HG02870 (cell line): Measurements from ENCODE around the gene KDM4B.
A peak's percentile ranks its signal among the peaks of the same experiment; 100 is the strongest.

ENCODE experiments used
- ATAC-seq: cut with Tn5 transposase; IDR thresholded peaks from one replicate; pipeline ENCODE4 v1.9.1; 2021; ENCODE audit warnings: mild to moderate bottlenecking, moderate library complexity; ENCODE audit not compliant: unreplicated experiment

The KDM4B gene

DNA sequence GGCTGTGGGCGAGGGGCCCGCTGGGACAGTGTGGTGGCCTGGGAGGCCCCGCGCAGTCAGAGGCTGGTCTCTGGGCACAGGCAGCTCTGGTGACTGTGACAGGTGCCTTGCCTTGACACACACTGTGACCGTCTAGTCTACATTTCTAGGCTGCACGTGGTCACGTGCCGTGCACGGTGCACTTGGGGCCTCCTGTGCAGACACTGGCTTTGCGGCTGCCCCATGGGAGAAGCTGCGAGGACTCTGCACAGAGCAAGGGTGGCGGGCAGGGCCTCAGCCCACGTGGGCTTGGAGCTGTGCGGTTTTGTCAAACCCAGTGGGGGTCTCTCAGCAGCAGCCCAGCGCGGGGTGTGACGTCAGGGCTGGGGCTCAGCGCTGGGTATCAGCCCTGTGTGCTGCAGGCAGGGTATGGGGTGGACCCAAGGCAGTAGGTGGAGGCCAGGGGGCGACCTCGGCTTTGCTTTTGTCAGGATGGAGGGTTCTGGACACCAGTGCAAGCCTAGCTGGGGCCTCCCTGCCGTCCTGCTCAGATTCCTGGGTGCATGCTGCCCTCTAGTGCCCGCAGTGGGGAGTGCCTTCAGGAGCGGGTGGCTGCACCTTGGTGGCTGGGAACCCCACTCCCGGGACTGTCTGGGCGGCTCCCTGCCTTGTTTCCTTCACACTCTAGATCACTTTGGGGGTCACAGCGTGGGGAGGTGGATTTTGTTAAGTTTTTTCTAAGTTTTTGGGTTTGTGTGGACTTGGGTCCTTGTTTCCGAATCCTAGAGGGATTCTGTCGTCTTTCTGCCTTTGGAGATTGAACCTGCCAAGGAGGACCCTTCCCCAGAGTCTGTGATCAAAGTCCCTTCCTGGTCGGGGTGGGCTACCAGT lies 62.6 kb downstream of the KDM4B start:
- peak; percentile 45 for ATAC-seq

DNA sequence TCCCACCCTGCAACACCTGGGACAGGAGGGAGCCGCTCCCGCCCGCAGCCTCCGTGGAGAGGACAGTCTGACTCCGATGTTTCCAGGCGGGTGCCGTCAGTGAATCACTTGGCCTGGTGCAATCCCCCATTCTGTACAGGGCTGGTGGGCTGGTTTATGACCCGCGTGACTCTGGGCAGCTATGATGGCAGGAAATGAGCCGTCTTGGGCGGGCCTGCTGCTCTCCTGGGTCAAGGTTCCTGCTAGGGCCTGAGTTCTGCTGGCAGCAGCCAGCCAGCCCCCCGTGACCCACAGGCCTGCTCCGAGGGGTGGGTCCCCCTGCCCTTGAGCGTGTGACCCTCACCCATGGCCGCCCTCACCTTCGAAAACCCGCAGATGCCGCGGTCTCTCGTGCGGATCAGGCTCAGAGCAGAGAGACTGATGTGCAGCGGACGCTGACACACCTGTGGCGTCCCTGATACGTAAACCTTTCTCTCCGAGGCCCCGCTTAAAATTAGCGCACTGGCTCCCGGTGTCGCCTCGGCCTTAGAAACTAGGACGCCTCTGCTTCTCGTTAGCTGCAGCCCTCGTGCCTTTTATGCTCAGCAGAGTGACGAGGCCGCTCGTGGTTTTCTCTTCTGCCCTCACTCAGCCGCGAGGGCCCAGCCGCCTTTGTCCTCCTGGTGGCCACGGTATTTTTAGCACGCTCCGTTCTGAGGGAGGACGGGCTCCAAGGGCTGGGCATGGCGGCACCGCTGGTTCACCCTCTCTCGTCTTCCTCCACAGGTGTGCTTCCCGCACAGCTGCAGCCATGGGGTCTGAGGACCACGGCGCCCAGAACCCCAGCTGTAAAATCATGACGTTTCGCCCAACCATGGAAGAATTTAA lies 63.4 kb downstream of the KDM4B start:
- ATAC-seq, result no peak

DNA sequence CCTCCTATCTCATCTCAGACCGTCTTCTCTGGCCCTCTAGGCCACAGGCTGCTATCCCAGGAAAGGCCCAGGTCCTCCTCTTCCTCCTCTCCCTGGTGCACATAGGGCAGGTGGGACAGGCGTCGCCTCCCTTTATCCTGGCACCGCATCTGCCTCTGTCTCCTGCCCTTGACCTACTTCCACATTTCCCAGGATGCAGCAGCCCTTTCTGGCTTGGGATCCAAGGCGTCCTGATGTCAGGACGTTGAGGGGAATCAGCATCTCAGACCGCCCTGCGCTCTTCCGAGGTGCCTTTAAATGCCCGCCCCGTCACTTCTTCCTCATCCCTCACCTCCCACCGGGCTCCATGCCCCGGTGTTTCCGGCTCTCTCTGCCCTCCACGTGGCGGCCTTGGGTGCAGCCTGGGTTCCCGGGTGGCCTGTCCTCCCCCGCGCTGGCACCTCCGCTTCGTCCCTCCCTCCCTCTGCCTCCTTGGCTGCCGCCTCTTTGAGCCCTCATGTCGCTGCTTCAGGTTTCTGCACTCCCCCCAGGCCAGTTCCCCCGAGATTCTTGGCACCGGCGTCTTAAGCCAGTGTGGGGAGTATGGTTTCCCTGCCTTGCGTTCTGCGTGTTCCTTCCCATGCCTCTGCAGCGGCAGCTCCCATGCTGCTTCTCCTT lies 66.3 kb downstream of the KDM4B start:
- ATAC-seq, result no peak

DNA sequence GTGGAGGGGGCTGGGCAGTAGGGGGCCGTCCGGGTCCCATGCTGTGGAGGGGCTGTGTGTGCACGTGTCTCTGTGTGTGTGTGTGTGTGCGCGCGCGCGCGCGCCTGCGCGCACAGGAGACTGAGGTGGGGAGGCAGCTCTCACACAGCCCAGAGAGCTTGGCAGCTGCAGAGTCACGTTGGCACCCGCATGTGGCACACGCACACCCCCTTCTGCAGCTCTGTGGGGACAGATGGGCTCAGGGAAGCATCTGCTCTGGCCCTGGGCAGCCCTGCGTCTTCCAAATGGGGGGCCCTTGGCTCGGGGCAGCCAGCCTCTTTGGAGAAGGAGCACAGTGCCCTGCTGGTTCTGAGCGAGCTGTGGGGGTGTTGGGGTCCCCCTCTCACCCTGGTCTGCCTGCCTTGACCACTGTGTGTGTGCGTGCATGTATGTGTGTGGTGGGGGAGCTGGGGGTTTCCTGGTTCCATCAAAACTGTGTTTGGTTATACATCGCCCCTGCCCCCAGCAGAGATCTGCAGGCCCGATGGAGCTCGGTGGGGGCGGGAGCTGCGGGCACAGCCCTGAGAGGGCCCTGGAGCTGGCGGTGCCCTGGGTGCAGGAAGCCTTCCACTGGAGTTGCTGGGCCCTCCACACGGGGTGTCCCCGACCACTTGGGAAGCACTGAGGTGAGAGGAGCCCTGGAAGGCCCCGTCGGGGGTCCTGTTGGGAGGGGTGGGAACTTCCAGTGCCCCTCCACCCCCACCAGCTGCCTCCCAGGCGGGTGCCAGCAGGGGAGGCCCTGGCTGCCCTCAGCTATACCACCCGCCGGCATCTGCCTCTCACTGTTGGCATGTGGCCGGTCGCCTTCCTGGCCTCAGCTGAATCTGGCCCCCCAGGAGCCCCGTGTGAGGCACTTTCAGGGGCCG lies 67.1 kb downstream of the KDM4B start:
- ATAC-seq, result no peak

DNA sequence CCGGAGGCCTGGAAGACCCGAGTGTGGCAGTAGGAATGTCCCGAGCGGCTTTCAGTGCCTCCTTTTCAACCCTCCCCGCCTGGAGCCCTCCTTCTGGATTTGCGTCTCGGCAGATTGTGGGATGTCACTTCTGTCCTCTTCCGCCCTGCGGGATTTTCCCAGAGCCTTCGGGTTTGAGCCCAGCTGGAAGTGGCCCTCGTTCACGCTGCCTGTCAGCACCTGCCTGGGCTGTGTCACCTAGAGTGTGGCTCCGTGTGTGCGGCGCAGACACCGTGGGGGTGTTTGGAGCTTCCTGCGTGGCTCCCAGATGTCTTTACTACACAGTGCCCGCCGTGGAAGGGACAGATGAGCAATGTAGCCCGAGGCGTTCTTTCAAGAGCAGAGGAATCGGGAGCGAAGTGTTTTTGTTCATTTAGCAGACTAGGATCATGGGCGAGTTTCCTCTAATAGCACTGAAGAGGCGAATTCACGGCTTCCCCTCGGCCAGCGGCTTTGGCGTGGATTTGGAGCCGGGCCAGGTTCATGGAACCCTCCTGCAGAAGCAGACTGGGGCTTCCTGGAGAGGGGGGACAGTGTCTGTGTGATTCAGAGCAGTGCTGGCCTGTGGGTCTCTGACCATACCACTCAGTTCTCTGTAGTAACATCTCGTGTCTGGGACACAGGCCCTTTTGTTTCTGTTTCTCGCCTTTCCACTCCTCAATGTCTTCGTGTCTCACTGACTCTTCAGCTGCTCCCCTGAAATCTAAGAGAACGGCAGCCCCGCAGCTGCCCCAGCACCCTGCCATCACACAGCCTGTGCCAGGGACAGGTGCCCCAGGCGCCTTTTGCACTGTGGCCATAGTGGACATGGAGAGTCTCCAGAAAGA lies 68.0 kb downstream of the KDM4B start:
- ATAC-seq, result no peak

DNA sequence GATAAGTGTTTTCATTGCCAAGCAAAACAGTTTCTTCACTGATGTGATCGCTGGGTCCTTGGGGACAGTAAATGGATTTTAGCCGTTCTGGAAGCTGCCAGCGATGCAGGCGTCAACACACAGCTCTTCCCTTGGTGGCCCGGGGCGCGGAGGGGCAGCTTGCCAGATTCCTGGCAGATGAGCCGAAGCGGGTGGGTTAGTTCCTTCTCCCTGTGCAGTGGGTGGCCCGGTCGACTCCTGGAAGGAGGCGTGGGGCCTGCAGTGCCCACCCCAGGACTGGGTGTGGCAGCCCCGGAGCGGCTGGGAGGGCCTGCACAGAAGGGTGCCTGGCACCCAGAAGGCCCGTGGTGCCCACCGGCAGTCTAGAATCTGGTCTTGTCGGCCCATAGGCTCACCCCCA lies 69.0 kb downstream of the KDM4B start:
- no peak for ATAC-seq

DNA sequence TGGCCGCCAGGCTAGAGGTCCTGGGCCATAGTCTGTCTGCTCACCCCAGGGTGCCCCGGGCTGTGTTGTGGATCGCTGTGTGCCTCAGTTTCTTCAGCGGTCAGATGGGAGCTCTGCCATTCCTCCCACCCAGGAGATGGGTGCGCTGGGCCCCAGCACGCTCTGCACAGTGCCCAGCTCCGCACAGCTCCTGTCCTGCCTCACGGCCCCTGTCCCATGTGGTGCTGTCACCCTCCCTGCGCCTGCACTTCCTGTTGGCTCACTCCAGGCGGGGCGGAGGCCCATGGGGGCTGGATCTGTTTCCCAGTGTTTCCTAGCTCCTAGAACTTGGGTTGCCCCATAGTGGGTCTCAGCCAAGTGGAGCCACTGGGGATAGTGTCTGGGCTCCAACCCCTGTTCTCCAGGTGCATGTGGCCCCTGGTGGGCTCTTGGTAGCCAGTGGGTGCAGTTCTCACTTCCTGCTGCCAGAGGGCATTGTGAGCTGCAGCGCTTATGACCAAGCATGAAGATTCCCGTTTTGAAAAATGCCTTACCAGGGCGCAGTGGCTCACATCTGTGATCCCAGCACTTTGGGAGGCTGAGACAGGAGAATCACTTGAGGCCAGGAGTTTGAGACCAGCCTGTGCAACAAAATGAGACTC lies 69.8 kb downstream of the KDM4B start:
- ATAC-seq, result no peak

DNA sequence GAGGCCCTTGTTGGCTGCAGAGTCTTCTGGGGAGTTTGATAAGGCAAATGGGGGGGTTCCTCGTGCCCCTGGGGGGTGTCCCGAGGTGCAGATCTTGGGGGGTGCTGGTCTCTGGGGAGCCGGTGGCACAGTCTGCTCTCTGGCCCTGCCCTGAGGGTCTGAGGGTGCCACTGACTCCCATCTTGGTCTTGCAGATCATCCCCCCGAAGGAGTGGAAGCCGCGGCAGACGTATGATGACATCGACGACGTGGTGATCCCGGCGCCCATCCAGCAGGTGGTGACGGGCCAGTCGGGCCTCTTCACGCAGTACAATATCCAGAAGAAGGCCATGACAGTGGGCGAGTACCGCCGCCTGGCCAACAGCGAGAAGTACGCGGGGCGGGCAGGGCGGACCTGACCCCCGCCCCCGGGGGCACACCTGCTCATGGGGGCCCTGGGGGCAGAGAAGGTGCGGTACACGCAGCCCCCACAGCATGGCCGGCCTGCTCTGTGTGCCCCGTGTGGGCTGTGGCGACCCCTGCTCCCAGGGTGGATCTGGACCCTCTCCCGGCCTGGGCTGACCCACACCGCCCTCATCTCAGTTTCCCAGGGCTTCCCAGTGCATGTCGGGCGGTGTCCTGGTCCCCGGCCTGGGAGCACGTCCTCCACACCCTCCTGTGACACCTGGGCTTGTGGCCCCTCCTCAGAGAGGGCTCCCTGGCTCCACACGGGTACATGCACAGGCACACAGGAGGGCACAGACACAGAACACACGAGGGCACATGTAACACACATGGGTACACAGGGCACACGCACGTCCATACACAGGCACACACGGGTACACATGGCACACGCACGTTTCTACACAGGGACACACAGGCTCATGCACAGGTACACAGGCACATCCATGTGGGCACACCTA lies 71.0 kb downstream of the KDM4B start:
- ATAC-seq, result no peak

DNA sequence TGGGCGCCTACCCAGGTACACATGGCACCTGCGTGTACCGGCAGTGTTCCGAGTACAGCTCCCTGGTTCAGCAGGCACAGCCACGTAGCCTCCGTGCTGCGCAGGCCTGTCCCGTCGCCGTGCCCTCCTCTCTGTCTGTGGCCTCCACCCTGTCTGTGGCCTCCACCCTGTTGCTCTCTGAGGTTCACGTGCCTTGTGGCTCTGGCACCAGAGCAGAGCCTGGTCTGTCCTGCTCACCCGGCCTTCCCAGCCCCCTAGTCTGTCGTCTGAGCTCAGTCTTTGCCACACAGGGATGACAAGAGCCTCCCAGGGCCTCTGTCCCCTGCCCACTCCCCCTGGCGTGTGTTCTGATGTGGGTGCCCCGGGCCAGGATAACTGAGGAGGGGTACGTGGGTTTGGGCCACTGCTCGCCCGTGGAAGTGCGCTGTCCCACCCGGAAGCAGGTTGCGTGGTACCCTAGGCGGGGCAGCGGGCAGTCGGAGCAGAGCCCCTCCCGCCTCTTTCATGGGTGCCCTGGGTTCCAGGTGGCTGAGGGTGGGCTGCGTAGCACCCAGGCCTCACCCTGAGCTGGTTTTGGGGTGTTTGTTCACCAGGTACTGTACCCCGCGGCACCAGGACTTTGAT lies 71.7 kb downstream of the KDM4B start:
- no peak for ATAC-seq

DNA sequence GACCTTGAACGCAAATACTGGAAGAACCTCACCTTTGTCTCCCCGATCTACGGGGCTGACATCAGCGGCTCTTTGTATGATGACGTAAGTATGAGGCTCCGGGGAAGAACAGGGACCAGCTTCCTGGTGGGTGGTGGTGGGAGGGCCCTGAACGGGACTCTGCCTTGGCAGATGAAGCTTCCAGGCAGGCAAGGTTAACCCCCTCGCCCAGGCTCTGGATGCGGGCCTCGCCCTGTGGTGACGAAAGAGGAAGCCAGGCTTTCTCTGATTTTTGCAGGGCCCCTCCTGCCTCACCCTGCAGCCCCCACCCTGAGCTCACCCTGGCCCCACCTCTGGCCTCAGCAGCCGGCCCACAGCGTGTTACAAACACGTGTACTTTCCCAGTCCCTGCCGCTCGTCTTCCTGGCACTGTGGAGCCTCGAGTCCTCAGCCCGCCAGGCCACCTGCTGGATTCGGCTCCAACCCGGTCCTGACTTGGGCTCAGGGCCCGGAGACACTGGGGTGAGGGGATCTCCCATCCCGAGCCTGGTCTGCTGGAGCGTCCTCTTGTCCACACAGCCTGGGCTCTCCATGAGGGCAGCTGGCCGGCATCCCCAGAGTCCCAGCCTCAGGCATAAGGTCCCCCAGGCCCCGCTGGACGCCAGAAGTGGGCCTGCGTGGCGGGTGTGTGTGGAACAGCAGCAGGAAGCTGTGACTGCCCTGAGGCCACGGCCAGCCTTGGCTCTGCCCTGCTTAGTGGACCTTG lies 72.4 kb downstream of the KDM4B start:
- no peak for ATAC-seq

DNA sequence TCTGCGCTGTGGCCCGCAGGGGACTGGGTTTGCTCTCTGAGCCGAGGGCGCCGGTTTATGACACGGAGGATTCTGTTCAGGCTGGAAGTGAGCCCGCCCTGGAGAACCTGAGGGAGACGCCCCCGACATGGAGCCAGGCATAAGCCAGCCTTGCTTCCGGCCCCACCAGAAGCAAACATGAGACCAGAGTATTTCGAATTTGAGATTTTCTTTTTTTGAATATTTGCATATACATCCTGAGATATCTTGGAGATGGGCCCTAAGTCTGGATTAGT lies 72.9 kb downstream of the KDM4B start:
- no peak for ATAC-seq

DNA sequence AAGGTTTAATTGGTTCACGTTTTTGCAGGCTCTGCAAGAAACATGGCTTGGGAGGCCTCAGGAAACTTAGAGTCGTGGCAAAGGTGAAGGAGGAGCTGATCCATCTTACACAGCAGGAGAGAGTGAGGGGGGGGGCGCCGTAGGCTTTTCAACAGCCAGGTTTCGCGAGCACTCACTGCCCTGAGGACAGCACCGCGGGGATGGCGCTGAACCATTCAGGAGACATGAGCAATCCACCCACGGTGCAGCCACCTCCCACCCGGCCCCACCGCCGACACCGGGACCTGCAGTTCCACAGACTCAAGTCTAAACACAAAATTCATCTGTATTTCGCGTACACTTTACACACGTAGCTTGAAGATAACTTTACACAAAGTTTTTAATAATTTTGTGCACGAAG lies 73.6 kb downstream of the KDM4B start:
- no peak for ATAC-seq

DNA sequence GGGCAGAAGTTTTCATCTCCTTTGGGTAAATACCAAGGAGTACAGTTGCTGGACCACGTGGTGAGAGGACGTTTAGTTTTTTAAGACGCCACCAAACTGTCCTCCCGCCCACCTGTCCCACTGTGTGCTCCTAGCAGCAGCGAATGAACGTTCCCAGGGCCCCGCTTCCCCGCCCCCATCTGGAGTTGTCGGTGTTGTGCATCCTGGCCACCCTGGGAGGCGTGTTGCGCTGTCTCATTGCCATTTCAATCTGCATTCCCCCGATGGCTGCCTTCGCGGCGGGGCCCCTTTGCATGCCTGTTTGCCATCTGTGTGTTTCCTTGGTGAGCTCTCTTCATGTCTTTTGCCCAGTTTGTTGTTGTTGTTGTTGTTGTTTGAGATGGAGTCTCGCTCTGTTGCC lies 76.1 kb downstream of the KDM4B start:
- no peak for ATAC-seq

DNA sequence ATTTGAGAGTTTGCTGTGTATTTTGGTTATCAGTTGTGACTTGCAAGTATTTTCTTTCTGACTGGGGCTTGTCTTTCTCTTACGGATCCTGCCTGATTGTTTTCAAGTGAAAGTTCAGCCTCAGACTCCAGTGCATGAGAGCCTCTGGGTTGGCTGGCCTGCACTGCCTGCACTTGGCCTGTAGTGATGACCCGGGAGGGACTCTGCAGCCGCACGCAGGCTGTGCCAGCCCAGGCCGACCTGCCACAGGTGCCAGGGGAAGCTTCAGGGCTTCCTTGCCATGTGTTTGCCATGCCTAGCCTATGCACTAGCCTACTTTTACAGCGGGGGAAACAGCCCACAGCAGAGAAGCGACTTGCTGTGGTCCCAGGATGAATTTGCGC lies 77.0 kb downstream of the KDM4B start:
- ATAC-seq, result no peak

DNA sequence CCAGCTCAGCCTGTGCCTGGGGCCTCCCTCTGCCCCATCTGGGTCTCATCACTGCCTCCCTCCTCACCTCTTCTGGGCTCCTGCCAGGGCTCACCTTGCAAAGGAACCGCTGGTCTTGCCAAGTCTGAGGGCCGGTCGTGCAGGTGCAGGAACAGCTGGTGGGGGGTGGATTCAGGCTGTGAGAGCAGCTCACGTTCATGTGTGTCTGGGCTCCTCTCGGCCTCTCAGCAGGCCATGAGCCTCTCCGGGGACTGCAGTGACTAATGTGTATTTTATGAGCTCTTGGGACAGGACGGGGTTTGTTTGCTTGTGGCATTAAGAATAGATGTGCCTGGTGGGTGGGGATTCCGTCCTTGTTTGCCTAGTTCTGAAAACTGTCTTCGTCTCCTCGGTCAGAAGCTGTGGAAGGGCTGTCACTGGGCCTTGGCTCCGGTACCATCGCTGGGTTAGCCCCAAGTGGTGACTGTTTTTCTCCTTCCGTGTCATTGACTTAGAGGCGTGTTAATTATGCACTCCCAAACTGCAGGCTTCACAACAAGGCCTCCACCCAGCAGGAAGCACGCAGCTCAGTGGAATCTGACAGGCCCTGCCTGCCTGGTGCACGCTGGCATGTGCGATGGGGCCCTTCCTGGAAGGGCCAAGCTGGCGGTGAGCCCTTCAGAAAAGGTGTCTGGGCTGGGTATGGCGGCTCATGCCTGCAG lies 77.6 kb downstream of the KDM4B start:
- no peak for ATAC-seq

DNA sequence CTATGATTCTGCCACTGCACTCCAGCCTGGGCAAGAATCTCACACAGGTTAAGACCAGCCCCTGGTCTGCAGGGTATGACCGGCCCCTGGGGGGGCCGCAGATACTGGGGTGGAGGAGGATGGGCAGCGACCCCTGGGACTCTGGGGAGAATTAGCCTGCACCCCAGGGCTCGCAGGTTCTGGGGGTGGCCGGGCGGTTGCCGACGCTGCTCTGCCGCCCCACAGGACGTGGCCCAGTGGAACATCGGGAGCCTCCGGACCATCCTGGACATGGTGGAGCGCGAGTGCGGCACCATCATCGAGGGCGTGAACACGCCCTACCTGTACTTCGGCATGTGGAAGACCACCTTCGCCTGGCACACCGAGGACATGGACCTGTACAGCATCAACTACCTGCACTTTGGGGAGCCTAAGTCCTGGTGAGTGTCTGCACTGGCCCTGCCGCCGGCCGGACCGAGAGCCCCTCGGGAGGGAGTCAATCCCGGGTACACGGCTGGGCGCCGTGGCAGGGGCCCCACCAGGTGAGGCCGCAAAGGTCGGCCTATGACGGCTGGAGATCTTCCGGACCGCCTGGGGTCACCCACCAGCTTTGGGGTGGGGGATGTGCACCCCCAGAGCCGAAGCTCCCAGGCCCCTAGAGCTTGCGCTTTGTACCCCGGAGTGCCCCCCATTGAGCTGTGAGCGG lies 78.5 kb downstream of the KDM4B start:
- ATAC-seq, result no peak
